Right ventricle myocardium superior (tissue), 1 donor: ENCODE measurements around the gene NMT2. TPM values are rescaled to one million over a fixed set of nuclear protein-coding genes. Genes with fewer than 3 reads are reported as not detected.

Source experiments
- ATAC-seq: fragments of 200-7000 bp; cut with Tn5 transposase; one replicate; pipeline ENCODE4 v1.9.1; 2020; ENCODE audit warnings: mild to moderate bottlenecking; ENCODE audit not compliant: poor library complexity
- DNase-seq: peaks from one replicate; pipeline ENCODE4 v3.0.0-alpha.2; 2020
- intact Hi-C: fragments of 100-400 bp; cut with DNase I; formaldehyde crosslinking; loops from one replicate; pipeline ENCODE4 v1.11.2; 2022
- total RNA-seq: library from RNA; stranded (reverse); fragmentation: NEBNext Ultra II Directional; extraction: Animal tissue kit (Norgen Biotek cat#: 25700); gene quantifications from one replicate; pipeline ENCODE4 v1.2.1, GENCODE V29; 2021
- donor health status: DM: no; HTN: yes; CAD: no; lungs with severe emphysema.

The NMT2 gene
- total RNA-seq, 1 donor from 2014 or later, result 14.6 TPM

DNA sequence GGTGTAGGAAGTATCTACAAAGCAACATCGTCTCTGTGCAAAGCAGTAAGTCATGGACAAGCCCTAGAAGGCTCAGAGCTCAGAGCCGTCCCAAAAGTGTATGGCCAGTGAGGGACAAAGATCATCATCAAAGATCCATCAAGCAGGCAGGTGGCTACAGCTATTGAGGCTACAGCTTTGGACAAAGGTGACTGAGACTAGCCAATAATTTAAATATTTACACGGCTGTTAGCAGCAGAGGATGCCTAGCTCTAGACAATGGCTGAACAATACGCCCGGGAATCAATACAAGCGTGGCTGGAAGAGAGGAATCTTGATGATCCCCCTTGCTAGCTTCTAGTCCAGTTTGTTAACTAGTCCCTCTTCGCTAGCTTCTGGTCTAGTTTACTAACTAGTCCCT, 17.9 kb downstream of the NMT2 start:
- DNase-seq (no peak), ATAC-seq (no peak)
- intact Hi-C loops, result no loop called here

DNA sequence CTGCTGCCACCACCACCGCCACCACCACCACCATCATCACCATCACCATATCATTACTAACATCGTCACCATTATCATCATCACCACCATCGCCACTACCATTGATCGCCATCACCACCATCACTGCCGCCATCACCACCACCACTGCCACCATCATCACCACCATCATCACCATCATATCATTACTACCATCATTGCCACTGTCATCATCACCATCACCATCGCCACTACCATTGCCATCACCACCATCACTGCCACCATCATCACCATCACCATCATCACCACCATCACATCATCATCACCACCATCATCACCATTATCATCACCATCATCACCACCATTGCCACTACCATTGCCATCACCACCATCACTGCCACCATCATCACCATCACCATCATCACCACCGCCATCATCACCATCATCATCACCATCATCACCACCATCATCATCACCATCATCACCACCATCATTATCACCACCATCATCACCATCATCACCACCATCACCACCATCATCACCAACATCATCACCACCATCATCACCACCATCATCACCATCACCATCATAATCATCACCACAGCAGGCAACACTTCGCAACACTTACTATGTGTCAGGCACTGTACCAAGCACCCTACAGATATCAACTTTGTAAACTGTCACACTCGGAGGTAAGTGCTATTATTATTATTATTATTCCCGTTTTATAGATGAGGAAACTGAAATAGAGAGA, 19.3 kb downstream of the NMT2 start:
- intact Hi-C loops, result no loop called here
- no peak for ATAC-seq
- DNase-seq, result no peak

DNA sequence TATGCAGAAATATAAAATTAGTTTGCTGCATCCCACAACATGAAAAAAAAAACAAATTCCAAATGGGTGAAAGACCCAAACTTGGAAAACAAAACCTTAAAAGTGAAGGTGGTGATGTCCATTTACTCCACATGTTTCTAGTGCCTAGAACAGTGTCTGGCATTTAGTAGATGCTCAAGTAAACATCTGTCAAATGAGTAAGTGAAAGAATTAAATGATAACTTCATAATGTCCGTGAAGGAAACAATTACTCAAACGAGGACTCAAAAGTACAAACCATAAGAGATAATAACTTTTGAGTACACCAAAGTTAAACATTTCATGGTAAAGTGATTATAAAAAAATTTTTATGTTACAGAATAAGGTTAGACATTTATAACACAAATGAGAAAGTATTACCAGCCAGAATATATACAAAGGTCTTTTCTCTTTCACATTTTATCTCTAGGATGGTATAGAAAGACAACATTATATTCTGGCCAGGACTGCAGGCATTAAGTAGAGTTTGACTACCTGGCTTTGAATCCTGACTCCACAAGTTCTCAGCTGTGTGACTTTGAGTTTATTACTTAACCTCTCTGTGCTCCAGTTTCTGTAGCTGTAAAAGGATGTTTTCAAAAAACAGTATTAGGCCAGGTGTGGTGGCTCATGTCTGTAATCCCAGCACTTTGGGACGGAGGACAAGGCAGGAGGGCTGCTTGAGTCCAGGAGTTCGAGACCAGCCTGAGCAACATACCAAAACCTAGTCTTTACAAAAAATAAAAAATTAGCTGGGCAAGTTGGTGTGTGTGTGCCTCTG, 20.7 kb downstream of the NMT2 start:
- DNase-seq (no peak), ATAC-seq (no peak)
- intact Hi-C loops, result no loop called here

DNA sequence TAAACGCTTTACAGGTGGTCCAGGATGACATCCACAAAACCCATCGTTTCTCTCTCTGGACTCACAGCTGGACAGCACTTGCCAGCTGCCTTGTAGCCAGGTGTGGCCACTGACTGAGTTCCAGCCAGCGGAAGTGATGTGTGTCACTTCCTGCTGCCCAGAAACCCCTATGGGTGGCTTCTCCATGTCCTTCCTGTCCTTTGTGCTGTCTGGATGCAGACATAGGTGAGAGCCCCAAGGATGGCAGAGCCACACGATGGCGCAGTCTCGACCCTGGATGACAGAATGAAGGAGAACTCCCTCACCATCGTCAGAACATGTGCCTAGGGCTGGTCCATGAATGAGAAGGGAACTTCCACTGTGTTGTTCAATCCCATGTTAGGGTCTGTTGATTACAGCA, 22.1 kb downstream of the NMT2 start:
- ATAC-seq (no peak), DNase-seq (no peak)
- intact Hi-C loops, result no loop called here

DNA sequence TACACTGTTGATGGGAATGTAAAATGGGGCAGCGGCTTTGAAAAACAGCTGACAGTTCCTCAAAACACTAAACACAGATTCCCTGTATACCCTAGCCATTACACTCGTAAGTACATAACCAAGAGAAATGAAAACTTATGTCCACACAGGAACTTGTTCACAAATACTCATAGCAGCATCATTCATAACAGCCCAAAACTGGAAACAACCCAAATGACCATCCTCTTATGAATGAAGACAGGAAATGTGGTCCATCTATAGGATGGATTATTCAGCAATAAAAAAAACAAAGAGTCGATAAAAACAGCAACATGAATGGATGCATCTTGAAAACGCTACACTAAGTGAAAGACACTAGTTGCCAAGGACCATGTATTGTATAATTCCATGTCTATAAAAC, 23.7 kb downstream of the NMT2 start:
- DNase-seq (no peak), ATAC-seq (no peak)
- intact Hi-C loops, result no loop called here

DNA sequence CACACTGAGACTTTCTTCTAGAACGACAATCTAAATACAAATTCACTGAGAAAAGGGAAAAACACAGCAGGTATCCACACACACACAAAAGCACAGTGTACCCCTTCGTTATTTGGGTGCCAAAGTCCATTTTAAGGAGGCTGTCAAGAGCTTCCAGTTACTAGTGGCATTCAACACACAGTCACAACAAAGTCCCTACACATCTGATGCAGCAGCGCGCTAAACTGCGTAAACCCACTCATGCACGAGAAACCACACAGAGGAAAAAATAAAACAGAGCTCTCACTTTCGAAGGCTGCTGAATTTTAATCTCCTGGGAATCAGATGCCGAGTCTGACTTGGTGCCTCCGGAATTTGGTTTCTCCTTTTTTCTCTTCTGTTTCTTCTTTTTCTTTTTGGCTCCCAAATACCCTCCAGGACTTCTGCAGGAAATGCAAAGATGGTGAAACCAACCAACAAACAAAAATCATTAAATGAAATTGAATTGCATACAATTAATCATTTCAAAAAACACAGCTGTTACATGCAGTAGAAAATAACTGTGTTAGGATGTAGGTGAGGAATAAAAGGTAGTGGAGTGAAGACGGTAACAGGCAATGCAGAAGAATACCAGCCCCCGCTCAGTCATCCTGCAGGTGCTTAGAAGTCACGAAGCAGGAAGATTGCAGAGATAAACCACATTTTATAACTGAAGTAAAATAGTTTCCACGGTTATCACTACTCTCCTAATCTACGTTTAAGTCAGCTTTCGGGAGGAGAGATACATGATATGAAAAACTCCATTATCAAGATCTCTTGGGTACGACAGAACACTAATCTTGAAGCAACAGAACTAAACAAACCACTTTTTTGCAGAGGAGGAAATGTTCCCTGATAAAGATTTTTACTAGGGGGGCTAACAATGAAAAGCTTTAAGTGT, 27.1 kb downstream of the NMT2 start:
- intact Hi-C loops, result no loop called here
- DNase-seq (no peak), ATAC-seq (no peak)

DNA sequence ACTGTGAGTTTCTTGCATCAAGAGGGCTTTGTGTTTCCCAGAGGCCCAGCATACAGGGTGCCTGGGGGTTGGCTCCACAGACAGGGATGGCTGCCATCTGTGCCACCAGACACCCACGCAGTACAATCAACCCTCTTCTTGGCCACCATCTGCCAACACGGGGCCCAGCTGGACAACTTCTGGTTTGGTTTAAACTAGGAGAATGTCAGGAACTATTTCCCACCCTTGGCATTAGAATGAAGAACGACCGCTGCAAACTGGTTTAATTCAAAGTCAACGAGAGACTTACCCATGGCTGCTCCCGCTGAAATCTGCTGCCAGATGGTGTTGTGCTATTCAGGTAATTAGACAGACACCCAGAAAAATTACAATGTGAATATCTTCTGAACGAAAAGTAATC, 27.8 kb downstream of the NMT2 start:
- intact Hi-C loops, result no loop called here

DNA sequence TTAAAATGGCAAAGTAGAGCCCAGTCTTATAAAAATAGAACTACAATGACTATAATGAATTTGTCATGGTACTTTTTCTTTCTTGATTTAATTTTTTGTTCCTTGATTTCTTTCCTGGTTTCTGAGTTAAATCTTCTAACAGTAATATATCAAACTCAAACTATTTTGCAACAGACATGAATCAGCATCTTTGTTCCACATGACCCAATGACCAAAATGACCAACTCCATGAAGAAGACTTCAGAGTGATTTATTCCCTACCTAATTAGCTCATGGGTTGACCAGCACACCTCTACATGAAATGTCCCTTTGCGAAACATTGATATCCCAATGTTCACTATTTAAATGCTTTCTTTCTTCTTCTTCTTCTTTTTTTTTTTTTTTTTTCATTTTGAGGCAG, 30.9 kb downstream of the NMT2 start:
- intact Hi-C loops, result no loop called here
- no peak for DNase-seq

More for the DNA sequence above, 27.8 kb downstream of the NMT2 start:
- DNase-seq (no peak), ATAC-seq (no peak)

DNA sequence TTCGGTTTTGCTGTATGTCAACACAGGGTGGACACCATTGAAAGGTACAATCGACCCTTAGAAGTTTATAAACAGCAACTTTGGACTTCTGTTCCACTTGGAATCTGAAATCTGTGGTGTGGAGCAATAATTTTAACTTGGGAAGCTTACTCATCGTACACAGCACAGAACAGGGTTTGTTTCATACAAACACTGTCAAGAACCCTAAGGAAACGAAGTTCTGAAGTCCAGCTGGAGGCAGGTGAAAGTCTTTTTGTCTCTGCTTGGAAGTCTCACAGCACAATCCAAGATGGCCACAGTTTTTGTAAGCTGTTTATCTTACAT, 31.5 kb downstream of the NMT2 start:
- DNase-seq, result no peak
- ATAC-seq, result no peak
- intact Hi-C loops, result no loop called here

More for the DNA sequence above, 30.9 kb downstream of the NMT2 start:
- no peak for ATAC-seq

DNA sequence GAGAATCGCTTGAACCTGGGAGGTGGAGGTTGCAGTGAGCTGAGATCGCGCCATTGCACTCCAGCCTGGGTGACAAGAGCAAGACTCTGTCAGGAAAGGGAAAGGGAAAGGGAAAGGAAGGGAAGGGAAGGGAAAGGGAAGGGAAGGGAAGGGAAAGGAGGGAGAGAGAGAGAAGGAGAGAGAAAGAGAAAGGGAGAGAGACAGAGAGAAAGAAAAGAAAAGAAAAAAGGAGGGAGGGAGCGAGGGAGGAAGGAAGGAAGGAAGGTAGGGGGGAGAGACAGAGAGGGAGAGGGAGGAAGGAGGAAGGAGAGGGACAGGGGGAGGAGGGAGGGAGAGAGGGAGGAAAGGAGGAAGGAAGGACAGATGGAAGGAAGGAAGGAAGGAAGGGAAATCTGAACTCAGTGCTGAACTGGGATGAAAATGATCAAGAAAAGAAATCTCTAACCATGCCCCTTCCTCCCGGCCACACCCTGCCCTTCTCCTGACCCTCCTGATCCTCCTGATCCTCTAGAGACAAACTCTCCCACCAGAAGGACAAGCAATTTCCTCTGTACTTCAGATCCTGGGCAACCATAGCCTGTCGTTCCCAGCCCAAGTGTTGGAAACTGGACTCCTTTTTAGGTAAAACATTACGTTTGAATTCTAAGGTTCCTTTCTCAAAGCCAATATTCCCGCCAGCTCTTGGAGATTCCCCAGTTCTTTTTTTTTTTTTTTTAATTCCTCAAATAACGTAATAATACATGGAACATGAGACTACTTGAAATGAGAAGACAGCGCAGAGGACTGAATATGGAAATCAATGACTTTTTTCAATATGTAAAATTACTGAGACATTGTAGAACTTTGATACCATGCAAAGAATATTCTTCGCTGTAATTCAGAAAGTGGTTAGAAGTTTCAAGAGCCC, 32.1 kb downstream of the NMT2 start:
- ATAC-seq (no peak), DNase-seq (no peak)
- intact Hi-C loops, result no loop called here

DNA sequence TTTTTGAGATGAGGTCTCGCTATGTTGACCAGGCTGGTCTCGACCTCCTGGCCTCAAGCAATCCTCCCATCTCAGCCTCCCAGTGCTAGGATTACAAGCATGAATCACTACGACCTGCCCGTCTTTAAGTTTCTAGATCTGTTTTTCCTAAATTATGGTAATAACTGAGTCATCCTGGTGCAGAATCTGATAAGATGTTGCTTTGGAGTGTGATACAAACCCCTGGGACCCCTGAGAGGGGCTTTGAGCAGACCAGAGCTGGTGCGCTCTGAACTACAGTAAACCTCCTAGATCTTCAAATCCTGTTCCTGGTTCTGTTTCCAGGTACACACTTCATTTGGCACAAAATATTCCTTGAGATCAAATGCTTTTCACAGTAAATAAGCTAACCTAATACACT, 37.2 kb downstream of the NMT2 start:
- intact Hi-C loops, result no loop called here
- no peak for ATAC-seq
- DNase-seq, result no peak

DNA sequence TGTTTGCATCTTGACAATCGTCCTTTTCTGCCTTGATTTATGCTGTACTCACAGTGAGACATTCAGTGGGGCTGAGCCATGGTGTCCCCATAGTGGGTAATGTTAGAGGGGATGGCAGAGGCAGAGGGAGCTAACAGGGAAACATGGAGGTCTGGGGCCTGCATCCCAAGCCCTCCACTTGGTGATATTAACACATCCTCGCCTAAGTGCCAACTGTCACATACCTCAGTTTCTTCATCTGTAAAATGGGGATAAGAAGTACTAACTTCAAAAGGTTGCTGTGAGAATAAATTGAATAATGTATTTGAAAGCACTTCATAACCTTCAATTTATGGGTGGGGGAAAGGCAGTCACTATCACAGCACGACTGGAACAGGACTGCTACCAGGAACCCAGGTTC, 43.6 kb downstream of the NMT2 start:
- ATAC-seq (no peak), DNase-seq (no peak)
- intact Hi-C loops, result no loop called here

DNA sequence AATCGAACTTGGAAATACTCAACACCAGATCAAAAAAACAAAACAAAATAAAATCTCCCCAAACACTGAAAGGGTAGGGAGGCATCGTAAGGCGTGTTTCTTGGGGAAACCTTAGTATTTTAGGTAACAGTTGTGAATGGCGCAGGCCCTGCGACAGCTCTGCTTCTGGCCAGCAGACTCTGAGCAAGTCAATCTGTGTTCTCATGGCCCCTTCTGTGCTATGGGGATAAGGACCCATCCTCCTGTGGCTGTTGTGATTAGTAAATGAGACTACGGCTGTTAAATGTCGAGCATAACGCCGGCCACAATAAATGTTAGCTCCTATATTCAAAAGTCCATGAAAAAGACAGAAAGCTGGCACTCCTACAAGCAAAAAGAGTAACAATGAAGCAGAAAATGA, 44.3 kb downstream of the NMT2 start:
- ATAC-seq, result no peak
- no peak for DNase-seq
- intact Hi-C loops, result no loop called here

DNA sequence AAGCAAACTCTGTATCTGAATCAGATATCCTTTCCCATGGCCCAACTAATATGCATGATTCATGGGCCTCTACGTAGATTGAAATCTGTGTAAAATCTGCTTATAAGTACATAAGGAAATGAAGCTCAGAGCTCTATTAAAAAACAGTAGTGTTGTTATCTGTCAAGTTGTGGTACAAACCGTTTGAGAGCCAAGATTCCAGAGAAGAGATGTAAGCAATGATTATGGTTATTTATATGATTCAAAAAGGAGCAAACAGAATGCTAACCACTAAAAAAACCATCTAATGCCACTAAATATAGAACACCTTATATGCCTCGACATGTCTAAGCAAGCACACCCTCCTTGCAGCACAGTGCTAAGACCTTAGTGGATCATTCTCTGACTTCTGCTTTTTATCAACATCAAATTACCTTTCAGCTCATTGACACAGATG, 44.7 kb downstream of the NMT2 start:
- intact Hi-C loops, result no loop called here
- ATAC-seq, result no peak
- no peak for DNase-seq

DNA sequence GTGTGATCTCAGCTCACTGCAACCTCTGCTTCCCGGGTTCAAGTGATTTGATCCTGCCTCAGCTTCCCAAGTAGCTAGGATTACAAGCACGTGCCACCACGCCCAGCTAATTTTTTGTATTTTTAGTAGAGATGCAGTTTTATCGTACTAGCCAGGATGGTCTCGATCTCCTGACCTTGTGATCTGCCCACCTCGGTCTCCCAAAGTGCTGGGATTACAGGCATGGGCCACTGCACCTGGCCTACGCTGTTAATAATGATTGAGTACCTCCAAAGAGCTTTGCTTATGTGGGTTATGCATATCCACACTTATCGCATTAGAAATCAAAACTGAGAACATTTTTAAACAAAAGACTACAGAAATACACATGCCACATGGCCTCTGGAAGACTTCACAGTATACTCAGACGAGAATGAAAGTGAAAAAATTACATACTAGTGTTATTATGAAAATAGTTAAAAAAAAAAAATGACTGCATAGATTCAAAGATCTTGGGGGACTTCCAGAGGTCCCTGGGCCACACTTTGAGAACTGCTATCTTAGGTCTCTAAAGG, 45.9 kb downstream of the NMT2 start:
- DNase-seq (no peak), ATAC-seq (no peak)
- intact Hi-C loops, result no loop called here

DNA sequence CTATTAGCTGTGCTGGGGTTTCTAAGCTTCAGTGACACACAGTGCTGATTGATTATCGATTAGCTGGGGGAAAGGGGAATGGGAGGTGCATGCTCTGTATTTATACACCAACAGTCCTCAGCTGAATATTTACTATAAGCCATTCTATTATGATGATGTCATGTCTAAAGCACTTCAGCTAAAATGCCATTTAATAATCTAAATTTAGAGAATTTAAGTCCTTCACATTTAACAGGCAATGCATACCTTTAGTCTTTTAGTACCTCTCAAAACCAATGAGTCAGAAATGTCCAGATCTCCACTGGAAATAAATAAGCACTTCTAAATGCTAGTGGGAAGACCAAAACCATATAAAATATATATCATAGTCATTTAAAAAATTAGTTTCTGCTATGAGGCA, 46.8 kb downstream of the NMT2 start:
- intact Hi-C loops, result no loop called here
- no peak for ATAC-seq
- DNase-seq, result no peak

DNA sequence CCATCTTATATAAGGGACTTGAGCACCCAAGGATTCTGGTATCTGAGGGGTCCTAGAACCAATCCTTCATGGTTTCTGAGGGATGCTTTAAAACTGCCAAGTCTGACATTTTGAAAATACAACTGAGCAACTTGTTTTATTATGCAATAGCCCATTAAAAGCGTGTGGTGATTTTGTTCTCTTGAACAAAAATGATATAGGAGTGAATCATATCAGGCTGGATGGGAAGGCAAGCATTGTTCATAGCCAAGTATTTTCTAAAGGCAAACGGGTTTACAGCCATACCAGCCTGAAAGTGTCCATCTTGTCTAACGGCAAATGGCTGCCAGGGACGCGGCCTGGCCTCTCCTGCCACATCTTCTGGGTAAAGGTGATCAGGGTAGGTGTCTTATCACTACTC, 48.0 kb downstream of the NMT2 start:
- intact Hi-C loops, result no loop called here
- DNase-seq (no peak), ATAC-seq (no peak)

DNA sequence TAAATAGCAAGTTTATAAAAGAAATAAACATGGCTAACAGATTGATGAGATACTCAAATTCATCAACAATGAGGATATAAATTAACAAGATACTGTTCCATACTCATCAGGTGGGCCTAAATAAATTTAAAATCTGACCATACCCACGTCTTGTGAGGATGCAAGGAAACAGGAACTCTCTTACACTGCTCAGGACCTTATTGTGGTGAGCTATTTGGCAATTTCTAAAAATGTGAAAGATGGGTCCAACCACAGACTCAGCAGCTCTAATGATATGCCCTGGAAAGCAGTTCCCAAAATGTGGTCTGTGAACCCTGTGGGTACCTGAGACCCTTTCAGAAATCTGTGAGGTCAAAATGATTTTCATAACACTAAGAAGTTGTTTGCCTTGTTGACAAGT, 49.9 kb downstream of the NMT2 start:
- DNase-seq (no peak), ATAC-seq (no peak)
- intact Hi-C loops, result no loop called here
